Mesendoderm (in vitro differentiated cells): ENCODE data around the gene CLSTN2.

Experiments used
- DNase-seq: peaks from one replicate; pipeline ENCODE4 v3.0.0; 2013
- H2AK5ac ChIP-seq: 2 replicates; pipeline ENCODE4 v1.6.1; 2013; ENCODE audit warnings: low read length, inconsistent platforms
- H2BK120ac ChIP-seq: 2 replicates; pipeline ENCODE4 v1.6.1; 2013; ENCODE audit warnings: low read depth, mild to moderate bottlenecking, low read length, moderate library complexity, mixed read lengths
- H2BK15ac ChIP-seq: replicated peaks from 2 replicates; pipeline ENCODE4 v1.6.1; 2013; ENCODE audit warnings: low read depth, mild to moderate bottlenecking, moderate library complexity
- H2BK5ac ChIP-seq: 2 replicates; pipeline ENCODE4 v1.6.1; 2013; ENCODE audit warnings: low read length, inconsistent platforms
- H3K18ac ChIP-seq: 2 replicates; pipeline ENCODE4 v1.6.1; 2013; ENCODE audit warnings: mild to moderate bottlenecking, low read length, mixed read lengths
- H3K23ac ChIP-seq: one replicate; pipeline ENCODE4 v1.6.1; 2013; ENCODE audit warnings: low read length
- H3K27ac ChIP-seq: 2 replicates; pipeline ENCODE4 v1.5.1; 2013; ENCODE audit warnings: low read depth, mild to moderate bottlenecking, inconsistent platforms, low read length, moderate library complexity
- H3K27me3 ChIP-seq: 2 replicates; pipeline ENCODE4 v1.6.1; 2013; ENCODE audit warnings: low read length, control low read depth, mild to moderate bottlenecking, inconsistent platforms; ENCODE audit not compliant: insufficient read depth, poor library complexity
- H3K36me3 ChIP-seq: 2 replicates; pipeline ENCODE4 v1.6.1; 2013; ENCODE audit warnings: low read length, inconsistent platforms; ENCODE audit not compliant: control insufficient read depth, insufficient read depth
- H3K4ac ChIP-seq: one replicate; pipeline ENCODE4 v1.6.1; 2013; ENCODE audit warnings: low read depth, mild to moderate bottlenecking, low read length, moderate library complexity
- H3K4me1 ChIP-seq: 2 replicates; pipeline ENCODE4 v1.6.1; 2013; ENCODE audit warnings: low read depth, low read length, inconsistent platforms; ENCODE audit not compliant: control insufficient read depth
- H3K4me2 ChIP-seq: 2 replicates; pipeline ENCODE4 v1.6.1; 2013; ENCODE audit warnings: low read length
- H3K4me3 ChIP-seq: 2 replicates; pipeline ENCODE4 v1.5.1; 2013; ENCODE audit warnings: mild to moderate bottlenecking, low read length
- H3K56ac ChIP-seq: one replicate; pipeline ENCODE4 v1.6.1; 2013; ENCODE audit warnings: low read length
- H3K79me1 ChIP-seq: 2 replicates; pipeline ENCODE4 v1.6.1; 2013; ENCODE audit warnings: low read length, inconsistent platforms
- H3K79me2 ChIP-seq: 2 replicates; pipeline ENCODE4 v1.6.1; 2013; ENCODE audit warnings: mild to moderate bottlenecking, low read length; ENCODE audit not compliant: control insufficient read depth, insufficient read depth
- H3K9ac ChIP-seq: 2 replicates; pipeline ENCODE4 v1.6.1; 2013; ENCODE audit warnings: low read length, inconsistent platforms
- H4K5ac ChIP-seq: one replicate; pipeline ENCODE4 v1.6.1; 2013; ENCODE audit warnings: low read length
- H4K8ac ChIP-seq: one replicate; pipeline ENCODE4 v1.6.1; 2013; ENCODE audit warnings: low read depth, mild to moderate bottlenecking, control low read depth, low read length, moderate library complexity
- WGBS: extraction: QIAGEN DNeasy Blood & Tissue Kit; methylation state at CpG from one replicate; pipeline ENCODE4 v1.1.7; 2013; ENCODE audit warnings: low lambda C conversion rate, missing lambda C conversion rate; ENCODE audit not compliant: insufficient coverage; ENCODE audit errors: extremely low coverage; 5-methylcytosine and 5-hydroxymethylcytosine counted together

The CLSTN2 gene

GRCh38 chr3:140252812-140253656 is 318.0 kb downstream of the CLSTN2 start:
- Histone ChIP-seq H3K79me2 (no peaks in the 10 kb centered on the region), H4K8ac (no peak overlapping the region)
- WGBS = no CpG with 5 or more reads among the region's 9 CpGs

DNA sequence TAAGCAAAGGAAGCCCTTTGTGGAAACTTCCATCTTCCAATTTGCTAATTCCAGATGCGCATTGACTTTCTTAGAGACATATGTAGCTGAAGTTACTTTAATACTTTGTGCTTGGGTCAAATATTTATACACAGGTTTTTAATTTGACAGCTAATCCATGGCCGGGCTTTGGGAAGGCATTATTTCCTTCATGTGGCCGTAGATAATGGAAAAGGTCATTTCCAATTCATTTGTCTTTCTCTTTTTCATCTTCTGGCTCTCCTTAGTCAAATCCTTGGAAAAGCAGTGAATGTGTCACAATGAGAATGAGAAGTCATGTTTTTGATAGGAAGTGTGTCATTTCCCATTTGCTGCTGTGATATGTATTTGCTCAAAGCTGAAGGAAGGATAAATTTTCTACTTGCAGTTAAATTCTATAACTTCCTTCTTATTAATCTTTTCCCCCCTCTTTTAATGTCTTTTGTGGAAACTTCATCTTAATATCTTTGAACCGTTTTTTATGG is 323.3 kb downstream of the CLSTN2 start:
- no peak overlapping the region for H3K9ac ChIP-seq
- H3K4me2 ChIP-seq = no peak overlapping the region
- H3K4me3 ChIP-seq = no peak overlapping the region
- H3K27ac ChIP-seq = no peak overlapping the region
- no peaks in the 10 kb centered on the region for H3K79me2 ChIP-seq
- H2BK5ac ChIP-seq = no peak overlapping the region
- DNase-seq = no peak
- H3K4me1 ChIP-seq = no peaks in the 10 kb centered on the region
- H4K5ac ChIP-seq = no peak overlapping the region
- H2BK120ac ChIP-seq = no peak overlapping the region
- no peak overlapping the region for H2BK15ac ChIP-seq
- H4K8ac ChIP-seq = no peak overlapping the region
- H3K18ac ChIP-seq = no peak overlapping the region
- H3K27me3 ChIP-seq = no peaks in the 10 kb centered on the region
- H2AK5ac ChIP-seq = no peak overlapping the region
- no peaks in the 10 kb centered on the region for H3K79me1 ChIP-seq
- WGBS = no CpG with 5 or more reads among the region's 4 CpGs
- H3K36me3 ChIP-seq = no peaks in the 10 kb centered on the region
- H3K23ac ChIP-seq = no peak overlapping the region
- no peak overlapping the region for H3K56ac ChIP-seq
- no peak overlapping the region for H3K4ac ChIP-seq

More at GRCh38 chr3:140252812-140253656, 318.0 kb downstream of the CLSTN2 start:
- Histone ChIP-seq H2AK5ac (no peak overlapping the region), H2BK15ac (no peak overlapping the region), H2BK5ac (no peak overlapping the region), H3K18ac (no peak overlapping the region), H3K79me1 (no peaks in the 10 kb centered on the region), H3K36me3 (no peaks in the 10 kb centered on the region), H3K4me1 (no peaks in the 10 kb centered on the region), H3K4me2 (no peak overlapping the region), H3K56ac (no peak overlapping the region), H3K9ac (no peak overlapping the region), H3K27ac (no peak overlapping the region), H4K5ac (no peak overlapping the region), H3K4ac (no peak overlapping the region), H3K23ac (no peak overlapping the region), H3K27me3 (no peaks in the 10 kb centered on the region), H2BK120ac (no peak overlapping the region), H3K4me3 (no peak overlapping the region)
- no peak for DNase-seq

GRCh38 chr3:140265302-140265701 is 330.3 kb downstream of the CLSTN2 start:
- Histone ChIP-seq H4K8ac (no peak overlapping the region), H3K36me3 (no peaks in the 10 kb centered on the region), H3K27ac (no peak overlapping the region), H2BK5ac (no peak overlapping the region), H3K56ac (no peak overlapping the region), H3K4ac (no peak overlapping the region), H3K23ac (no peak overlapping the region), H3K4me2 (no peak overlapping the region), H3K9ac (no peak overlapping the region), H2AK5ac (no peak overlapping the region), H3K18ac (no peak overlapping the region), H2BK15ac (no peak overlapping the region), H3K27me3 (no peaks in the 10 kb centered on the region), H4K5ac (no peak overlapping the region), H3K4me1 (no peaks in the 10 kb centered on the region), H3K79me1 (no peaks in the 10 kb centered on the region), H3K79me2 (no peaks in the 10 kb centered on the region), H2BK120ac (no peak overlapping the region), H3K4me3 (no peak overlapping the region)
- no peak for DNase-seq
- no CpG with 5 or more reads among the region's 5 CpGs for WGBS

DNA sequence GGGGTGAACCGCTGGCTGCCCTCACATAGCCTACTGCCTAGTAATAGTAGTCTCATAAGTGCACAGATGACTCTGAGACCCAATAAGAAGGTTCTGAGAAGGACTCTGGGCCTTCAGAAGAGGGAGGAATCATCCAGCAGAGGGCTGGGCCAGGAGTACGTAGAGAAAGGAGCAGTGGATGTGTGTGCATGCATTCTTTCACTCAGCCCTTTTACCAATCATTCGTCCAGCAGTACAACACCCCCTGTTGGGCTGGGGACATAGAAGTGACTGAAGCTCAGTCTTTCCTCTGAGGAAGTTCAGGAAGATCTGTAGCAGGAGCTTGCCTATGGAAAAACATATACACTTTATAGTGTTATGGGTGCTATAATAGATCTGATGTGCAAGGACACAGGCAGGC is 333.1 kb downstream of the CLSTN2 start:
- Histone ChIP-seq H2AK5ac (no peak overlapping the region), H4K8ac (no peak overlapping the region), H3K27ac (no peak overlapping the region), H3K9ac (no peak overlapping the region), H3K23ac (no peak overlapping the region), H2BK120ac (no peak overlapping the region), H3K4me1 (no peaks in the 10 kb centered on the region), H2BK15ac (no peak overlapping the region), H3K18ac (no peak overlapping the region), H2BK5ac (no peak overlapping the region), H3K4ac (no peak overlapping the region), H4K5ac (no peak overlapping the region), H3K79me2 (no peaks in the 10 kb centered on the region), H3K36me3 (no peaks in the 10 kb centered on the region), H3K4me3 (no peak overlapping the region), H3K79me1 (no peaks in the 10 kb centered on the region), H3K4me2 (no peak overlapping the region), H3K56ac (no peak overlapping the region), H3K27me3 (no peaks in the 10 kb centered on the region)
- no peak for DNase-seq
- no CpG with 5 or more reads among the region's 3 CpGs for WGBS

- H2BK120ac ChIP-seq = no peak overlapping the region
- no peaks in the 10 kb centered on the region for H3K27me3 ChIP-seq
- no peak overlapping the region for H3K4ac ChIP-seq
- H3K18ac ChIP-seq = no peak overlapping the region
- no peak overlapping the region for H2BK15ac ChIP-seq
- no peak for DNase-seq
- no peak overlapping the region for H4K5ac ChIP-seq
- H3K23ac ChIP-seq = no peak overlapping the region
- no peak overlapping the region for H3K9ac ChIP-seq
- no peaks in the 10 kb centered on the region for H3K4me1 ChIP-seq
- no CpG with 5 or more reads among the region's 2 CpGs for WGBS
- no peak overlapping the region for H2BK5ac ChIP-seq
- H3K4me3 ChIP-seq = no peak overlapping the region
- H3K79me1 ChIP-seq = no peaks in the 10 kb centered on the region
- H3K56ac ChIP-seq = no peak overlapping the region
- no peak overlapping the region for H2AK5ac ChIP-seq
- no peak overlapping the region for H4K8ac ChIP-seq
- no peaks in the 10 kb centered on the region for H3K79me2 ChIP-seq
- no peaks in the 10 kb centered on the region for H3K36me3 ChIP-seq
- H3K4me2 ChIP-seq = no peak overlapping the region
- no peak overlapping the region for H3K27ac ChIP-seq
Measured at GRCh38 chr3:140268610-140269009, 333.6 kb downstream of the CLSTN2 start.
